Tongue (tissue), 2 donors: ENCODE measurements around the gene SH2B3. TPM values are rescaled to one million over a fixed set of nuclear protein-coding genes. Genes with fewer than 3 reads are reported as not detected.
"Not testable (repeated sequence)": the region's sequence is repeated elsewhere in the genome, so short reads cannot be mapped to it uniquely, and the experiment has no call there.

Source experiments
- DNase-seq: peaks from one replicate; pipeline ENCODE4 v3.0.0-alpha.2; 2015
- total RNA-seq: library from RNA; depleted of rRNA; stranded (reverse); fragments of >200 nt; gene quantifications from one replicate; pipeline ENCODE4 v1.2.3, GENCODE V29; 2014

Gene SH2B3
- total RNA-seq, result 11.7 TPM

DNA sequence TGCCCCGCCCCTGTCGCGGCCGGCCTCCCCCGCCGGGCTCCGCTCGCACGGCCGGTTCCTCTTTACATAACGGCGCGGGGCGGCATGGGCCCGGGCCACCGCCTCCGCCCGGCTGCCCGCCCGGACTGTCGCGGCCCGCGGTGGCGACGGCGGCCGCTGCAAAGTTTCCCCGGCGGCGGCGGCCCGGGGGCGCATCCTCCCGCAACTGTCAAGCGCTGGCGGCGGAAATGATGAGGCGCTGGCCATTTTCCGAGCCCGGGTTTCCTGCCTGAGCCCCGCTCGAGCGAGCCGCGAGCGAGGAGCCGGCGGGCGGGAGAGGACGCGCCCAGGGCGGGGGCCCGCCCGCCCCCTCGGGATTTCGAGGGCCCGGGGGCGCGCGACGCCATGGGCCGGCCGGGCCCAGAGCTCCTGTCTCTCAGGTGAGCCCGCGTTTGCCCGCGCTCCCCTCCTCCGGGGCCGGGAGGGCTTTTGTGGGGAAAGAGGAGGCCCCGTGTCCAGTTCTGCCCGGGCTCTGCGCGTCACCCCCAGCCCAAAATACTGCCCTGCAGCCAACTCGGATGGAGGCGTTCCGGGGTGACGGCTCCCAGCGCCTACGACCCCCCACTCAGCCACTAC, at the start of gene SH2B3:
TSS of gene SH2B3 (plus strand) at position 65 of the 615 bp plus-strand sequence. CDS start 12,223 bp downstream, outside the sequence.
- no peak for DNase-seq

DNA sequence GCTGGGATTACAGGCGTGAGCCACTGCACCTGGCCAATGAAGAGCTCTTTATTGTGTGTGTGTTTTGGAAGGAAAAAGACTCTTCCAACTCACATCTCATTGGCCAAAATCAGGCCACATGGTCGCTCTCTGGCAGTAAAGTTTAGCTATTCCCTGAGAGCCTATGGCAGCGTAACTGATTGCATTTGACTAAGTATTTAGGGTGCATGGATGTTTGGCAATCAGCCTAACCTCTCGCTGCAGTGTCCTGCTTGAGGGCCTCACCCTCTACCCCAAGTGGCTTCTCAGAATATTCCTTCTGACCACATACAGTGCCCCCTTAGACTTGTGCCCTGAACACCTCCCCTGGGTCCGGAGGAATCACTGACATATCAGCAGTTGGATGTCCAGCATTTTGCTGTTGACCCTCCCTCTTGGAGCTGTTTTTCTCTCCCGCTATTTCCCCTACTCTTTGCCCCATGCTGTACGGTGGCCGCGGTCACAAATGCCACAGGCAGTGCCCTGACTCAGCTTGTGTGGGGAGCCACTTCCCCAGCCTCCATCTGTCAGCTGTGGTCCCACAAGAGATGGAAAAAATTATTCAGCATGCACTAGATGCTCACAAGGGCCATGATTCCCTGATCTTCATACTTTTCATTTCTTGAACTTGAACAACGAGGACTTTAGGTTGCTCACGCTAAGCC, 46.4 kb upstream of the SH2B3 start:
- DNase-seq, result peak; percentile 14

DNA sequence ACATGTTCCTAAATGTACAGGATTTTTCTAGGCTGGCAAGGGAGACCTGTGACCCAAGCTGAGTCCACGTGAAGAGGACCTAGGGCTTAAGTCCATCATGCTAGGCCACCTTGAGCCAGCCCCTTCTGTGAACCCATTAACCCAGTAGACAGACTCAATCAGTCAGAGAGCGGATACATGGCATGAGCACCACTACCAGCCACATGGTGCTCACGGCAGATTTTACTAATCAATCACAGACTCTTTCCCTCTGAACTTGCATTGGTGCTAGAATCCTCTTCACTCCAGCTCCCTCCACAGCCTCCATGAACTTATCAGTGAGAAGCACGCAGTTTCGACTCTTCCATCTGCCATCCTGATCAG, 45.8 kb upstream of the SH2B3 start:
- DNase-seq, result no peak

- DNase-seq, result no peak
Measured at GRCh38 chr12:111360325-111360930, 45.3 kb upstream of the SH2B3 start.

DNA sequence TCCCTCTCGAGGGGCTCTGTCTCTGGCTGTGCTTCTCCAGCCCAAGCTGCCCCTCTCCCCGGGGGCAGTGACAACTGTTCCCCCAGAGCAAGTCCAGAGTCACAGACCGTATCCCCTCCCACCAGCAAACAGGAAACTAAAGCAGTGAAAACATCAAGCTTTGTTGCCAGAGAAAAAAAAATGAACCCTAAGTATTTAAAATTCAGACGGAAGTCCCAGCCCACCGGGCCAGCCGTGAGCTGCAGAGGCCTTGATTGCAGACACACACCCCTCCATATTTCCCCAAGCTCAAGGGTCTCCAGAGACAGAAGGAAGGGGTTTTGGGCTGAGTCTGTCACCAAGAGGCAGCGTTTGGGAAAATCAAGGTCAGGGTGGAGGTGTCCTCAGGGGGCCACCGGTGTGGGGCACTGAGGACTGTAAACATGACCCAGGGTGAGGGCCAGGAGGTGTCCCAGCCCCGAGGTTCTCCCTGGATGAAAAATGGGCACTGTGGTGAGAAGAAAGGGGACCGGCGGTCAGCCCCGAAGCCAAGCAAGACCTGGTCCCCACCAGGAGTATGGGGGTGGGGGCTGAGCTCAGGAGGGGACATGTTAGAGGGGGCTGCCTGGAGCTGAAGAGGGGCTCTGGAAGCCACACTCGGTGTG, 44.5 kb upstream of the SH2B3 start:
- DNase-seq, result no peak

GRCh38 chr12:111361717-111362576, 43.8 kb upstream of the SH2B3 start:
- DNase-seq, result no peak

DNA sequence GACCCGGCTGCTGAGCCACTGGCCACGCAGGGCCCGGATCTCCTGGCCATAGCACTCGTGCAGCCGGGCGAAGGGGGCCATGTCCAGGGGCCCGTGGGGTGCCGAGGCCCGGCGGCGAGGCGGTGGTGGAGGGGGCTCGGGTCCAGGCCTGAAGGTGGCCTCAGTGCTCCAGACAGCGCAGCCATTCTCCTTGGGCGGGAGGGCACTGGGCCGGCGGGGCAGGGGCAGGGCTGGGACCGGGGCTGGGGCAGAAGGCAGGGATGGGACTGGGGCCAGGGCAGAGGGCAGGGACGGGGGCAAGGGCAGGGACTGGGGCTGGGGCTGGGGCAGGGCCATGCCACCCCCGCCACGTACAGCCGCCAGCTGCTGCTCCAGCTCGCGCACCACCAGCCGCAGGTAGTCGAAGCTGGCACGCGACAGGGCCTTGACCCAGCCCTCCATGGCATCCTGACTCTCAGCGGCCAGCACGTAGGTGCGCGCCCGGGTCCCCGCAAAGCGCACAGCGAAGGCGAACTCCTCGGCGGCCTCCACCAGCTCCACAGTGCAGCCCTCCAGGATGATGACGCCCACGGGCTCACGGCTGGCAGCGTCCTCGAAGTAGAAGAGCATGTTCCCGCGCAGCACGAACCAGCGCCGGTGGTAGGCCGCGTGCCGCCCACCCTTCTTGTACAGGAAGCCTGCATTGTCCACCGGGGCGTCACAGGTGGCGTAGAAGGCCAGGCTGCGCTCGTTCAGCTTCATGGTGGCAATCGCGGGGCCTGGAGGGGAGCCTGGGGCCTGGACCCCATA, 42.8 kb upstream of the SH2B3 start:
- no peak for DNase-seq

- DNase-seq, result no peak
Measured at GRCh38 chr12:111363578-111363977, 42.1 kb upstream of the SH2B3 start.

GRCh38 chr12:111366075-111366474, 39.6 kb upstream of the SH2B3 start:
- DNase-seq, result no peak

DNA sequence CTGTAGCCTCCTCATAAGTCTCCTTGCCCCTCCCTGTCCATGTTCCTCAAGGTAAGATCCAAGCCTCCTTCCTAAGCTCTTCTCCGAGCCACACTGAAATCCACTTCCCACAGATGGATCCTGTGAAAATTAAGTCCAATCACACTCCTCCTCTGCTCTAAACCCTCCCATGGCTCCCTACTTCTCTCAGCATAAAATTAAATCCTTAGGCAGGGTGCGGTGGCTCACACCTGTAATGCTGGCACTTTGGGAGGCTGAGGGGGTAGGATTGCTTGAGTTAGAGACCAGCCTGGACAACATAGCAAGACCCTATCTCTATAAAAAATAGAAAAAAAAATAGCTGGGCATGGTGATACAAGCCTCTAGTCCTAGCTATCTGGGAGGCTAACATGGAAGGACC, 39.1 kb upstream of the SH2B3 start:
- DNase-seq, result no peak

DNA sequence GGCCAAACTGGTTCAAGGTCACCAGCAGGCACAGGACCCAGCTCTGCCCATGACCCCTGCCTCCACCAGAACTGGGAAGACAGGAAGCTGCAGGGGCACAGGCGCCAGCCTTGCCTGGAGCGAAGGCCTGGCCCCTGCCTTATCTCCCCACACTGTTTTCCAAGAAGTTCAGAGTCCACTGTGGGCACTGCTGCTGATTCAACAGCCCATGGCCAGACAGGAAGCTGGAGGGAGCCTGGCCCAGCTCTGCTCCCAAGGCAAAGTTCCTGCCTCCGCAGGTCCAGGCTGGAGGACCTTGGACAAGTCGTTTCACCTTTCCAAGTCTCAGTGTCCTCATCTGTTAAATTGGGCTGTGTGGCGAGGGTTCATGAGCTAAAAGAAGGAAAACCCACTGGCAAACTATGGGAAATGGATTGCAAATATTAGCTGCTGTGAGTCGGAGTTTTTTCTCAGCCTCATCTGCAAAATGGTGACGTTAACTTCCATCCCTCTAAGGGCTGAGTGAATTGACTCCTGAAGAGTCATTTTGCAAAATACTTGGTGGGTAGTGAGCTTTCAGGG, 38.0 kb upstream of the SH2B3 start:
- DNase-seq, result no peak

DNA sequence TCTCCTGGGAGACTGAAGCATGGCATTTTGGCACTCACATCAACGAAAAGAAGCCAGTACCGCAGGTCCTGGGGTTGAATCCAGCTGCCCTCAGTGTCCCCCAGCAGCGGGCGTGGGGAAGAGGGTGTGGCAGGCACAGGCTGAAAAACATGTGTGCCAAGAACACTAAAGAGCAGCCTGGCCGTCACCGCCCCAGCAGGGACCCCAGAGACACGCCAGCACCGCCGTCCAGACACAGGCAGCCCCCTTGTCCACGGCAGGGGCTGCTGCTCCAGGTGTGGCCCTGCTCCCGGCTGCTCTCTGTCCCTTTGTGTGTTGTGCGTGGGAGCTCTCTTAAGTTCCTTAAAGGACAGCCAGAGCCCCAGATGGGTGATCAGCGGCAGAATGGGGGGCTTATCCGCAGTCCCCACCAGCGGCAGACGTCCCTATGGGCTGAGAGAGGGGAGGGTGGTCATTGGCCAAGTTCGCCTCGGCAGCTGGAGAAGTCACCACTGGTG, 37.4 kb upstream of the SH2B3 start:
- DNase-seq, result peak; percentile 33

DNA sequence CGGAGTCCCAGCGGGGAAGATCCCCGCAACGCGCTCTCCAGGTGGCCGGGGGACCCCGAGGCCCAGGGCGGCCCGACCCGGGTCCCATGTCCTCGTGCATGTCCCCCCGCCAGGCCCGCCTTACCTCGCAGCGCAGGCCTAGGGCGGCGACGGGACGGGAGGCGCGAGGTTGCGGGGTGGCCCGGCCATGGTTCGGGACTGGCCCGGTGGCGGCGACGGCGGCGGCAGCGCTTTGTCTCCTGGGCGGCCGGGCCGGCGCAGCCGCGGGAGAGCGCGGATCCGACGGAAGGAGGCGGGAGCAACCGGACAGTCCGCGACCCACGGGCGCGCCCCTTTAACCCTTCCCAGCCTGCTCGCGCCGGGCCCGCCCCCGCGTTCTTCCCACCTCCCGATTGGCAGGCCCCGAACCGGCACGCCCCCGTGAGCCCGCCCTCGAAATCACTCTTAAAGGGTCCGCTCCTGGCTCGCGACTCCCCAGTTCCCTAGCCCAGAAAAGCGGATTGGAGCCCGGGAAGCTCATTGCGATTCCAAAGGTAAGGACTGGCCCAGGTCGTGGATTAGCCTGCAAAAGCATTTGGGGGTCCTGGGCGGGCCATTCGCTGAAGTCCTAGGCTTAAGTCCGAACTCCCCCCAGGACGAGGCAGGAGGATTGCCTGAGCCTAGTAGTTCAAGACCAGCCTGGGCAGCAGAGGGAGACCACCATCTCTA, 36.8 kb upstream of the SH2B3 start, which contains the start of gene PHETA1:
TSS of gene PHETA1 (minus strand) at position 308 of the 708 bp plus-strand sequence. CDS start 5,668 bp downstream, outside the sequence.
- DNase-seq, result peak; percentile 95

DNA sequence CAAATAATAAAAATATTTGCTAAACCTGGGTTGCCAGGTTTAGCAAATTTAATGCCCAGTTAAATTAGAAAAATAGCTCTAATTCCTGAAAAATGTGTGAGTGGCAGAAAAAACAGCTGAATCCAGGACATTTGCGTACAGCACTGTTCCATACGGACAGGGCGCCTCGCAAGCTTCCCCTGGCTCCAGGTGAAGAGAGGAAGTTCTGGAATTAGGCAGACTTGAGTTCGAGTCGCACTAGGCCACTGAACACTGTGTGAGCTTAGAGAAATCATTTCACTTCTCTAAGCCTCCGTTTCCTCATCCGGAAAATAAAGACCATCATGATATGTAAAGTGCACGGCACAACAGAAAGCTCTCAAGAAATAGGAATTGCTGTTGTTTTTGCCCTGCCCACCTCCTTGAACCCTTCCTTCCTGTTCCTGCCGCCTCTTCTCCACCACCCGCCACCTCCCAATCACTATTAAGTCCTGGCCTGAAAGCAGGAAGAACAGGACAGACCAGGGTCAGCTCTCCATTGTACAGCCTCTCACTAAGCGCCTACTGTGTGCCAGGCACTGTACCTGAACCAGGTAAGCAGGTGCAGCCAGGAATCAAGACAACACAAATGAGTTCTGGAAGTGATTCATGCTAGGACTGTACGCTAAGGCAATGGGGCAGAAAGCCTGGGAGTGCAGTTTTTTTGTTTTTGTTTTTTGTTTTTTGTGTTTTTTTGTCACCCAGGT, 36.1 kb upstream of the SH2B3 start:
- no peak for DNase-seq

- not testable (repeated sequence) for DNase-seq
Measured at GRCh38 chr12:111373231-111373630, 32.5 kb upstream of the SH2B3 start.

GRCh38 chr12:111377440-111377839, 28.3 kb upstream of the SH2B3 start:
- no peak for DNase-seq

GRCh38 chr12:111379942-111380554, 25.7 kb upstream of the SH2B3 start:
- DNase-seq, result no peak

GRCh38 chr12:111384596-111384995, 21.1 kb upstream of the SH2B3 start:
- no peak for DNase-seq

- DNase-seq, result no peak
Measured at GRCh38 chr12:111386885-111387284, 18.8 kb upstream of the SH2B3 start.
